ENCODE data around the gene CHST2. TPM values are rescaled to one million over a fixed set of nuclear protein-coding genes. Genes with fewer than 3 reads are reported as not detected.

The CHST2 gene
- total RNA-seq, 2 experiments from 2014 or later: 1.4 to 1.7 TPM

DNA sequence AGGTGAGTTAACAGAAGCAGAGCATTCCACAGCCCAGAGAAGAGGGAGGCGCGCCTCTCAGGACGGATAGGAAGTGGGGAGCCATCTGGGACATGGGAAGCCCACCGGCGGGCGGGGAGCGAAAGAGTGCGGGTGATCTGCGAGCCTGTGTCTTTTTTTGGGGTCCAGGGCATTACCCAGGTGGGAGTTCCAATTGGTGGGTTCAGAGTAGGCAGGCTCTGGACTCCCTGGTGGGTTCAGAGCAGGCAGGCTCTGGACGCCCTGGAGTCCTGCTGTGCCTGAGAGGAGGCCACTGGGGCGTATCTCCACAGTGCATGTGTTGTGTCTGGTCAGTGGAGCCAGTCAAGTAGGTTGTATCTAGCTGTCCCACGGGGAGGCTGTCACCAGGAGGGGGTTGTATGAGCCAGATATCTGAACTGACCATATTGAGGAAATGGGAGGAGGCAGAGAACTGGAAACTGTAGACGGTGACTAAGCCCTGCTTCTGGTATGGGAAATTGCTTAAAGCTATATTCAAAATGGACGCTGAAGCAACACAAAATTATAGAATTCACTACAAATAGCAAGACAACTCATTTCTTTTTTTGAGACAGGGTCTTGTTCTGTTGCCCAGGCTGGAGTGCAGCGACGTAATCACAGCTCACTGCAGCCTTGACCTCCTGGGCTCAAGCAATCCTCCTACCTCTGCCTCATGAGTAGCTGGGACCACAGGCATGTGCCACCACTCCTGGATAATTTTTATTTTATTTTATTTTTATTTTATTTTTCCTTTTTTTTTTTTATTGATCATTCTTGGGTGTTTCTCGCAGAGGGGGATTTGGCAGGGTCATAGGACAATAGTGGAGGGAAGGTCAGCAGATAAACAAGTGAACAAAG, 34.5 kb upstream of the CHST2 start:
- H3K9me3 Mint-ChIP-seq: peaks cover 4% of the 10 kb centered on the region
- CTCF ChIA-PET: interaction anchor here (0.6 kb wide), 1 partner anchor 882 kb away, joined by 3 read pairs; no protein-coding TSS in a partner anchor
- H3K36me3 Mint-ChIP-seq (ENCODE audit: low read depth): no peaks in the 10 kb centered on the region
- DNase-seq: no peak
- H3K4me3 Mint-ChIP-seq: no peak overlapping the region
- H3K27ac Mint-ChIP-seq: no peak overlapping the region
- peaks cover 3% of the 10 kb centered on the region for H3K27me3 Mint-ChIP-seq
- POLR2A ChIA-PET: no interaction called here
- H3K4me1 Mint-ChIP-seq: peaks cover 17% of the 10 kb centered on the region

DNA sequence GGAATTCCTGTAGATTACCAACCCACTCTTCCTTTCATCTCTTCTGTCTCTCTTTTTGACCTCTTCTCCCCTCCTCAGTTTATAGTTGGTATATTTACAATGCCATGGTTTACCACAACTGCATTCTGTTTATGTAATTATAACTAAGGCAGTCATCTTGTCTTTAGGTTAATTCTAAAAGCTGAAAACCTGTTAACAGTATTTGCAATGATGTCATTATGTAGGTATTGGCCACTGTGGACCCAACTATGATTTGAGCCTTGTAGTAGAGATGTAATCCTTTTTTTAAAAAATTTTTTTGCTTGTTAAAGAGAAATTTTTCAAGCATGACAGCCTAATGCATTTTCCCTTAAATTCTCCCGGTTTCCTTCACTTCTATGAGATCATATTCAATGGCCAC, 30.7 kb upstream of the CHST2 start:
- Mint-ChIP-seq H3K4me1 (peaks cover 3% of the 10 kb centered on the region), H3K27me3 (peaks cover 4% of the 10 kb centered on the region), H3K36me3 (ENCODE audit: low read depth) (no peaks in the 10 kb centered on the region), H3K9me3 (peaks cover 4% of the 10 kb centered on the region), H3K27ac (no peak overlapping the region), H3K4me3 (no peak overlapping the region)
- POLR2A ChIA-PET: no interaction called here
- DNase-seq: no peak
- CTCF ChIA-PET: no interaction called here

DNA sequence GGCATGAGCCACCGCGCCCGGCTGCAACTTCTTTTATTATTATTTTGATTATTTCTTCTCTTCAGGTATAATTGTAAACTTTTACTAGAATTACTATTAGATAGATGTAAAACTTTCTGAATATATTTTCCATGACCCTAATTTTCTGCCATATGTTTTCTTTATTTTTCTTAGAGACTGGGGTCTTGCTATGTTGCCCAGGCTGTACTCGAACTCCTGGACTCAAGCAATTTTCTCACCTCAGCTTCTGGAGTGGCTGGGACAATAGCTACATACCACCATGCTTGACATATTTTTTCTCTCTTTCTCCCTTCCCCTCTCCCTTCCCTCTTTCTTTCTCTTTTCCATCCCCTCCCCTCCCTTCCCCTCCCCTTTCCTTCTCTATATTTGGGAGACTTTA, 29.6 kb upstream of the CHST2 start:
- H3K27me3 Mint-ChIP-seq: peaks cover 4% of the 10 kb centered on the region
- H3K4me1 Mint-ChIP-seq: peaks cover 1% of the 10 kb centered on the region
- ChIA-PET CTCF (interaction anchor here (0.7 kb wide), 1 partner anchor 39 kb away, joined by 3 read pairs; no protein-coding TSS in a partner anchor), POLR2A (no interaction called here)
- no peaks in the 10 kb centered on the region for H3K36me3 Mint-ChIP-seq (ENCODE audit: low read depth)
- no peak overlapping the region for H3K4me3 Mint-ChIP-seq
- H3K9me3 Mint-ChIP-seq: no peaks in the 10 kb centered on the region
- H3K27ac Mint-ChIP-seq: no peak overlapping the region
- DNase-seq: no peak

DNA sequence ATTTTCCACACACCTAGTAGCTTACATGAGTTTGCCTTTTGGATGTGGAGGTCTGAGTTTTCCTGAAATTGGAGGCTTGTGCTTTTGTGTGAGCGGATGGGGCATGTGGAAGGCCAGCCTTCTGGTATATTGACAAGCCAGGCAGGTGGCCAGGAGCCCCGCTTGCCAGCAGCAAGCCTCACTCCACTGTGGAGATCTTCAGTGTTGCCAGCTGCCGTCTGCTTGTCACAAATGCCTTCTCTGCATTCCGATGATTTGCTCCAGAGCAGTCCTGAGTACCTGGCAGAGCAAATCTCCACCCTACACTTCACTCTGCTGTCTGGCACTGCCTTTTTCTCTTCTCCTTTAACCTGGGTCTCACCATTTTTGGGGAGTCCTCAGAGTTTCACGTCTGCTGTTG, 29.1 kb upstream of the CHST2 start:
- CTCF ChIA-PET: interaction anchor here (0.7 kb wide), 1 partner anchor 40 kb away, joined by 3 read pairs; no protein-coding TSS in a partner anchor
- Mint-ChIP-seq H3K4me3 (no peak overlapping the region), H3K4me1 (no peaks in the 10 kb centered on the region), H3K36me3 (ENCODE audit: low read depth) (no peaks in the 10 kb centered on the region), H3K27ac (no peak overlapping the region), H3K9me3 (no peaks in the 10 kb centered on the region), H3K27me3 (peaks cover 4% of the 10 kb centered on the region)
- no peak for DNase-seq
- POLR2A ChIA-PET: no interaction called here

DNA sequence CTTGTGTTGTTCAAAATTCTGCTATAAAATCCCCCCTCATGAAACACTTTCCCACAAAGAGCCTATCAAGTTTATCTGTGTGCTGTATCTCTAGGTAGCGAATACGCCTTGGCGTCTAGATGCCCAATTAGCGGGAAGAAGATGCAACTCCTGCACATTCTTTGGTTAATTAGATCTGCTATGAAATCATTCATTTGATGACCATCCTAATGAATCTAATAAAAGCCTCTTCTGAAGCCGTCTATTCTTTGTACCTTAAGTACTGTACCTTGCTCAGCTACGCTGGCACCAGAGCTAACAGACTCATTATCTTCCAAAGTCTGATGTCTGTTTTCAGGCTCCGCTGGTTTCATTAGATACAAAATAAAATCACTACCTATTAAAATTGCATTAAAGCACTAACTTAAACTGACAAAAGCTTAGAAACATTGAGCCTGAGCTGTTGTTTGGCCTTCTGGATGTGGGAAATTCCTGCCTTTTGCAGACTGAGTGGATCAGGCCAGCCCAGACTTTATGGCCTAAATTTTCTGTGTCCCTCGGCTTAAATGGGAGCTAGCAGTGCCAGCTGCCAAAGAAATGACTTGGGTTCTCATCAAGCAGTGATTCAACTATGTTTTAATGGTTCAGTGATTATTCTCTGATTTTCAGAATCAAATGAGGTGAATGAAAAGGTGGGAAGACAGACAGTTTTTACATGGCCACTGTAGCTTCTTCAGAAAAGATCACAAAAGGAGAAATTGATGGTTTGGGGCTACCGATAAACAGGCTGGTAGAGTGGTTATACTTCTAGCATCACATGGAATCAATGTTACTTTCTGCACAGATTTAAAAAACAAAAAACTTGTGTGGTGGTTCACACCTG, 28.4 kb upstream of the CHST2 start:
- ChIA-PET POLR2A (no interaction called here), CTCF (no interaction called here)
- no peaks in the 10 kb centered on the region for H3K36me3 Mint-ChIP-seq (ENCODE audit: low read depth)
- H3K4me1 Mint-ChIP-seq: no peaks in the 10 kb centered on the region
- H3K27ac Mint-ChIP-seq: no peak overlapping the region
- H3K9me3 Mint-ChIP-seq: no peaks in the 10 kb centered on the region
- H3K4me3 Mint-ChIP-seq: no peak overlapping the region
- H3K27me3 Mint-ChIP-seq: peaks cover 4% of the 10 kb centered on the region
- no peak for DNase-seq

DNA sequence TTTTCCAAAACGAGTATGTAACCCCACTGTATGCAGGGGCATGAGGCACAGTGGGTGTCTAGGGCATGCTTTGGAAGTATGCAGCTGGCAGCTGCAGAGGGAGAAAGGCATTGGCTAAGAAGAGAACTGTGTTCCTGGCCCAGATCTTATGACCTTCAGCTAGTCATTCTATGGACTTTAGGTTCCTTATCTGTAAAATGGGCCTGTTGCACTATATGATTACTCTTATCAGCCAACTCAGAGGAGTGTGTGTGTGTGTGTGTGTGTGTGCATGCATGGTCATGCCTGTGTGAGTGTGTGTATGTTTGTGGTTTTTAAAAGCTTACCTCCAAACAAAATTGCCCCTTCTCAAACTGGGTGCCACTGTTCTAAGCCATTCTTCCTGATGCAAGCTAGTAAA, 27.4 kb upstream of the CHST2 start:
- no peaks in the 10 kb centered on the region for H3K36me3 Mint-ChIP-seq (ENCODE audit: low read depth)
- DNase-seq: no peak
- no peaks in the 10 kb centered on the region for H3K9me3 Mint-ChIP-seq
- no peak overlapping the region for H3K4me3 Mint-ChIP-seq
- ChIA-PET CTCF (no interaction called here), POLR2A (no interaction called here)
- no peaks in the 10 kb centered on the region for H3K4me1 Mint-ChIP-seq
- no peak overlapping the region for H3K27ac Mint-ChIP-seq
- H3K27me3 Mint-ChIP-seq: peaks cover 6% of the 10 kb centered on the region

DNA sequence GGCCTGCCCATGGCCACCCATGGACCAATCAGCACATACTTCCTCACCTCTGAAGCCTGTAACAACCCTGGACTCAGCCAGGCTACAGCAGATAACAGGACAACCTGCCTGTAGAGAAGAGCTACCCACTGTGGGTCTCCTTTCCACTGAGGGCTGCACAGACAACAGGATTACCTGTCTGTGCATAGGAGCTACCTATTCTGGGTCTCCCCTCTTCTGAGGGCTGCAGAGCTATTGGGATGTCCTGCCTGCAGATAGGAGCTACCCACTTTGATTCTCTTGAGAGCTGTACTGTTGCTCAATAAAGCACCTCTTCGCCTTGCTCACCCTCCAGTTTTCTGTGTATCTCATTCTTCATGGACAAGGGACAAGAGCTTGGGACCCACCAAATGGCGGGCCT, 23.8 kb upstream of the CHST2 start:
- Mint-ChIP-seq H3K4me3 (no peak overlapping the region), H3K4me1 (no peaks in the 10 kb centered on the region), H3K36me3 (ENCODE audit: low read depth) (no peaks in the 10 kb centered on the region), H3K27me3 (peaks cover 19% of the 10 kb centered on the region), H3K27ac (no peak overlapping the region), H3K9me3 (no peaks in the 10 kb centered on the region)
- DNase-seq: no peak
- ChIA-PET POLR2A (no interaction called here), CTCF (no interaction called here)

DNA sequence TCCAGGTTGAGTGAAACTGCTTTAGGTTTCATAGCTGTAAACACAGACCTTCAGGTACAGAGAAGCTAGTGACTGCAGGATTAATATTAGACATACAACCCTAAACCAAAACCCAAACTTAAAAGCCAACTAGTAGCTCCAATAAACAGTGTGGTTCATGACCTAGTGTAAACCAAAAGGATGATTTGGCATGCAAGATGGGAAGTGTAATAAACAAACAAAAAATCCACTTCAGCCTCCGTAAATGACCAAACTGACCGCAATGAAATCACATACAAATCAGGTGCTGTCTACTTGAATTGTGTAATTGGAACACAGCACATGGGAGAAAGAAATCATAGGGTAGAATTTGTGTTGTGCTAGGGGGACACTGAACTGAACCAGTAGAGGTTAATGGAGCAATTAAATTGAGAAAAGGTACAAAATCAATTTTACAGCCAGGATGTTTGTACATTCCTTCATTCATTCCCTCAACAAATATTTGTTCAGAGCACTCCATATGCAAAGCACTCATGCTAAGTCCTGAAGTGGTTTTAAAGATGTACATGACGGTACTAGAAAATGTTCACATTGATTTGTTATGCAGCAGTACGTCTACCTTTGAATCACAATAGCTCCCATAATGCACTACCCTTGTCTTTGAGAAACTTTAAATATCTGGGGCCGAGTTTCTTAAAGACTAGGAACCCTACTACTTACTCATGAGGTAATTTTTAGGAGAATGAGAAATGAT, 21.4 kb upstream of the CHST2 start:
- ChIA-PET CTCF (no interaction called here), POLR2A (no interaction called here)
- Mint-ChIP-seq H3K9me3 (no peaks in the 10 kb centered on the region), H3K27me3 (peaks cover 36% of the 10 kb centered on the region), H3K36me3 (ENCODE audit: low read depth) (no peaks in the 10 kb centered on the region), H3K27ac (no peak overlapping the region), H3K4me3 (no peak overlapping the region), H3K4me1 (peaks cover 4% of the 10 kb centered on the region)
- no peak for DNase-seq

DNA sequence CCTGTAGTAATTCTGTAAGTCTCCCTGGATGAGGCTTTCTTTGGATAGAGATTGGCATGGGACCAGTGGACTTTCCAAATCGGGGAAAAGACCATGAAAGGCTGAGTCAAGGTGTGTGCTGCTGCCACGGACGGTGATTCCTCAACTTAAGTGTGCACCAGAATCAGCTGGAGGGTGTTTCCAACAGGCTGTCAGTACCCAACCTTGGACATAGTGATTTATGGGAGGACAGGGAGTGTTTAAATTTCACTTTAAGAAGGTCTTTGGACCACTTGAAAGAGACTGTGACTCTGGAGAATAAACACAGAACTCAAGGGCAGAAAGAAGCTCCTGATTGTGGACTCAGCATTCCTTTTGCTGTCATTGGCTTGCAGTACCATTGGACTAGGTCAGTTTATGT, 20.4 kb upstream of the CHST2 start:
- H3K27me3 Mint-ChIP-seq: peaks cover 38% of the 10 kb centered on the region

DNA sequence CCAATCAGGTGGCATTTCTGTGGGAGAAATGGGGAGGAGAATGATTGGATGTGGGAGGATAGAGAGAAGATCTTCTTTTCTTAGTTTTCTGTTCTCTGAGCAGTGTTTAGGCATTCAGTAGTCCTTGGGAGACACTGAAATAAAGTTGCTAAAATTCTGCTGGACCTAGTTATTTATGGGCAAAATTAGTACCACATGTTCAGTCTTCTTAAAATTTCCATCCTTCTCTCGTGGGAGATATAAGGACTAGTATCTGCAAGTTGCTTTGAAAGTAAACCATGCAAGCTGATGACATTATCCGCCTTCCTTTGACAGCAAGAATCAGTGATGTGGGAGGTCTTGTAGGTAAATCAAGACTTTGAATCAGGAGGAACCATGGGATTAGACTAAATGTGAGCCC, 19.9 kb upstream of the CHST2 start:
- Mint-ChIP-seq H3K9me3 (peaks cover 4% of the 10 kb centered on the region), H3K27ac (no peak overlapping the region), H3K4me1 (peaks cover 4% of the 10 kb centered on the region), H3K27me3 (peaks cover 38% of the 10 kb centered on the region), H3K36me3 (ENCODE audit: low read depth) (peaks cover 2% of the 10 kb centered on the region), H3K4me3 (no peak overlapping the region)
- no peak for DNase-seq
- CTCF ChIA-PET: no interaction called here
- POLR2A ChIA-PET: no interaction called here

More for the DNA sequence above, 20.4 kb upstream of the CHST2 start:
- no peaks in the 10 kb centered on the region for H3K36me3 Mint-ChIP-seq (ENCODE audit: low read depth)
- no peak for DNase-seq
- no peak overlapping the region for H3K4me3 Mint-ChIP-seq
- ChIA-PET POLR2A (no interaction called here), CTCF (no interaction called here)
- H3K9me3 Mint-ChIP-seq: peaks cover 1% of the 10 kb centered on the region
- peaks cover 4% of the 10 kb centered on the region for H3K4me1 Mint-ChIP-seq
- H3K27ac Mint-ChIP-seq: no peak overlapping the region

DNA sequence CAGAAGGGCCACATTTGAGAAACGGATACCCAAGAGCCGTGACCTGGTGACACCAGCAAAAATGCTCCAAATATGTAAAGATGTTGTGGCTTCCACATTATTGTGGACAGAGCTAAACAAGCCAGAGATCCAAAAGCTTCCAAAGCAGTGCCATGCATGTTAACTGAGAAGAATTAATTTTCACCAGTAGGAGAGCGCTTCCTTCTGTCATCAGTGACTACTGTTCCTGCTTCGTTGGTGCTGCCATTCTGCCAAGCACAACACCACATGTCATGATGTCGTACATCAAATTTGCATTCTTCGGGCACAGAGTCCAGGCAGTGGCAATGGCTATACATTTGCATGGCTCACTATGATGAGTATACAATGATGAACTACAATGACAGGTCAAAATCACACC, 19.1 kb upstream of the CHST2 start:
- no peak overlapping the region for H3K4me3 Mint-ChIP-seq
- H3K27ac Mint-ChIP-seq: no peak overlapping the region
- H3K27me3 Mint-ChIP-seq: peaks cover 42% of the 10 kb centered on the region
- H3K36me3 Mint-ChIP-seq (ENCODE audit: low read depth): peaks cover 5% of the 10 kb centered on the region
- H3K4me1 Mint-ChIP-seq: peaks cover 4% of the 10 kb centered on the region
- DNase-seq: no peak
- POLR2A ChIA-PET: no interaction called here
- H3K9me3 Mint-ChIP-seq: peaks cover 10% of the 10 kb centered on the region
- CTCF ChIA-PET: no interaction called here

DNA sequence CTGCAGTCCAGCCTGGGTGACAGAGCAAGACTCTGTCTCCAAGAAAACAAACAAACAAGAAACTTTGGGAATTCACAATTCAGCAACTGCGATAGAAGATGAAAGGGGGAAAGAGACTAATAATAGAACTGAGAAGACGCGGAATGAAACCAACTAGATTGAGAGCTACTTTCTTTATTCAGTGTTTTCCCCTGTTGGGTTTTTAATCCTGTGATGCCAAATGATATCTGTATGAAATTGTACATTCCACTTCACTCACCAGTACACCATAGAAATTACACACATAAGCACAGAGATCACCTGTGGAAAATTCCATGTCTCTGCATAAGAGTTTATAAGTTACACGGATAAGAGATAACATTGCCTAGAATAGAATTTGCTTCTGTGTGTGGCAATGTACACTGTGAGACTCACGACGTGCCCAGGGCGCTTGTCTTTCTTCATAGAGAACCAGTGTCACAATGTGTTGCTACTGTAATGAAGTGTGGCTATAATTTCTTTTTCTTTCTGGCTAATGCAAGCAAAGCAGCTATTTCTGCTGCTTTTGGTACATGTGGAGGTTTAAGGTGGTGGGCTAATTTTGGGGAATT, 17.7 kb upstream of the CHST2 start:
- peaks cover 40% of the 10 kb centered on the region for H3K27me3 Mint-ChIP-seq
- H3K36me3 Mint-ChIP-seq (ENCODE audit: low read depth): peaks cover 11% of the 10 kb centered on the region
- DNase-seq: no peak
- POLR2A ChIA-PET: no interaction called here
- H3K4me1 Mint-ChIP-seq: peaks cover 4% of the 10 kb centered on the region
- no peak overlapping the region for H3K27ac Mint-ChIP-seq
- peaks cover 13% of the 10 kb centered on the region for H3K9me3 Mint-ChIP-seq
- H3K4me3 Mint-ChIP-seq: no peak overlapping the region
- CTCF ChIA-PET: no interaction called here

DNA sequence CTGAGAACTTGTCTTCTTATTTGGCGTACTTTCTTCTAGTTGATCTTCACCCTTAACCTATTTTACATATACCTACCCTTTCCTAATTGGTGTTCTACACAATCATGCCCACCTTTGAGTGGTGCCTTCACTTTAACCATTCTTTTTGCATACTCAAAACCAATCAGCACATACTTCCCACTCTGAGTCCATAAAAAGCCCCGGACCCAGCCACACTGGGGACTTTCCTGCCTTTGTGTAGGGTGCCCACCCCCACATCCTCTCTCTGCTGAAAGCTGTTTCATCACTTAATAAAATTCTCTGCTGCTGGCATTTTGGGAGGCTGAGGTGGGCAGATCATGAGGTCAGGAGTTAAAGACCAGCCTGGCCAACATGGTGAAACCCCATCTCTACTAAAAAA, 15.9 kb upstream of the CHST2 start:
- POLR2A ChIA-PET: no interaction called here
- CTCF ChIA-PET: interaction anchor here (1.0 kb wide), 1 partner anchor 17 kb away, joined by 4 read pairs; no protein-coding TSS in a partner anchor
- H3K27ac Mint-ChIP-seq: no peak overlapping the region

More for the DNA sequence above, 15.9 kb upstream of the CHST2 start:
- peaks cover 37% of the 10 kb centered on the region for H3K27me3 Mint-ChIP-seq
- DNase-seq: no peak
- no peak overlapping the region for H3K4me3 Mint-ChIP-seq
- peaks cover 4% of the 10 kb centered on the region for H3K4me1 Mint-ChIP-seq
- H3K36me3 Mint-ChIP-seq (ENCODE audit: low read depth): peaks cover 11% of the 10 kb centered on the region
- peaks cover 16% of the 10 kb centered on the region for H3K9me3 Mint-ChIP-seq

Data from activated CD4-positive, alpha-beta memory T cell treated with anti-CD3 and anti-CD28 coated beads, Interleukin-2, amount 10 ng/mL, durations not matched to agents 7 days and 5 days (primary cell).